ENCODE data around the gene LRCH2.
"Not testable (repeated sequence)": the region's sequence is repeated elsewhere in the genome, so short reads cannot be mapped to it uniquely, and the experiment has no call there.

The LRCH2 gene

GRCh38 chrX:115209547-115209946 is 24.3 kb downstream of the LRCH2 start:
- DNase-seq (ENCODE audit: low read depth), result not testable (repeated sequence)

- no peak for DNase-seq (ENCODE audit: low read depth)
Observed at GRCh38 chrX:115204040-115204439, 29.9 kb downstream of the LRCH2 start.

- DNase-seq (ENCODE audit: low read depth), result no peak
Observed at GRCh38 chrX:115192244-115192700, 41.6 kb downstream of the LRCH2 start.

GRCh38 chrX:115191490-115192243 is 42.2 kb downstream of the LRCH2 start:
- no peak for DNase-seq (ENCODE audit: low read depth)

- DNase-seq (ENCODE audit: low read depth), result no peak
Observed at GRCh38 chrX:115190636-115191489, 43.0 kb downstream of the LRCH2 start.

- DNase-seq (ENCODE audit: low read depth), result no peak
Observed at GRCh38 chrX:115189646-115190635, 44.0 kb downstream of the LRCH2 start.

- DNase-seq (ENCODE audit: low read depth), result no peak
Observed at GRCh38 chrX:115189110-115189509, 44.8 kb downstream of the LRCH2 start, which contains the start of gene RBMXL3. RBMXL3 (plus strand) TSS chrX:115189410; CDS start chrX:115189442, 32 bp downstream.

- peak; percentile 9 for DNase-seq (ENCODE audit: low read depth)
Observed at GRCh38 chrX:115183980-115184379, 49.9 kb downstream of the LRCH2 start.

- DNase-seq (ENCODE audit: low read depth), result no peak
Observed at GRCh38 chrX:115178473-115178872, 55.4 kb downstream of the LRCH2 start.

GRCh38 chrX:115177932-115178331 is 56.0 kb downstream of the LRCH2 start:
- DNase-seq (ENCODE audit: low read depth), result no peak

- DNase-seq (ENCODE audit: low read depth), result no peak
Observed at GRCh38 chrX:115174548-115174947, 59.3 kb downstream of the LRCH2 start.

- DNase-seq (ENCODE audit: low read depth), result no peak
Observed at GRCh38 chrX:115173181-115173580, 60.7 kb downstream of the LRCH2 start.

GRCh38 chrX:115147220-115147619 is 86.7 kb downstream of the LRCH2 start:
- no peak for DNase-seq (ENCODE audit: low read depth)

GRCh38 chrX:115142057-115142456 is 91.8 kb downstream of the LRCH2 start:
- DNase-seq (ENCODE audit: low read depth), result no peak

GRCh38 chrX:115138040-115138439 is 95.9 kb downstream of the LRCH2 start:
- no peak for DNase-seq (ENCODE audit: low read depth)

GRCh38 chrX:115134382-115134781 is 99.5 kb downstream of the LRCH2 start:
- DNase-seq (ENCODE audit: low read depth), result no peak

- DNase-seq (ENCODE audit: low read depth), result peak; percentile 7
Observed at GRCh38 chrX:115112411-115112810, 121.5 kb downstream of the LRCH2 start.

- no peak for DNase-seq (ENCODE audit: low read depth)
Observed at GRCh38 chrX:115098897-115099296, 135.0 kb downstream of the LRCH2 start.

- DNase-seq (ENCODE audit: low read depth), result no peak
Observed at GRCh38 chrX:115093191-115093590, 140.7 kb downstream of the LRCH2 start.

- no peak for DNase-seq (ENCODE audit: low read depth)
Observed at GRCh38 chrX:115089419-115089818, 144.5 kb downstream of the LRCH2 start.

- no peak for DNase-seq (ENCODE audit: low read depth)
Observed at GRCh38 chrX:115068896-115069295, 165.0 kb downstream of the LRCH2 start.

- DNase-seq (ENCODE audit: low read depth), result peak; percentile 43
Observed at GRCh38 chrX:115067812-115068211, 166.1 kb downstream of the LRCH2 start.

Measured in fibroblast of gingiva (primary cell).